Fibroblast of lung (primary cell): ENCODE measurements around the gene LDLRAD4.
"Not testable (repeated sequence)": the region's sequence is repeated elsewhere in the genome, so short reads cannot be mapped to it uniquely, and the experiment has no call there.

ENCODE experiments used
- EZH2 ChIP-seq: IDR thresholded peaks from 2 replicates; pipeline ENCODE4 v1.5.1; 2012; ENCODE audit warnings: low read length, control low read depth, mild to moderate bottlenecking; ENCODE audit errors: missing control alignments
- TF ChIP-seq, protein P1 (sequence below), 2 donors: IDR thresholded peaks in 1 of 2; conservative IDR thresholded peaks in 1 of 2; 1 replicate in 1 of 2; 2 replicates in 1 of 2; pipeline ENCODE4 v1.5.1; 2011 to 2012; ENCODE audit warnings: low read length in 2 of 2, control low read depth in 1 of 2, inconsistent platforms in 1 of 2, low read depth in 1 of 2, mild to moderate bottlenecking in 1 of 2

- TF ChIP-seq, protein P1, sequence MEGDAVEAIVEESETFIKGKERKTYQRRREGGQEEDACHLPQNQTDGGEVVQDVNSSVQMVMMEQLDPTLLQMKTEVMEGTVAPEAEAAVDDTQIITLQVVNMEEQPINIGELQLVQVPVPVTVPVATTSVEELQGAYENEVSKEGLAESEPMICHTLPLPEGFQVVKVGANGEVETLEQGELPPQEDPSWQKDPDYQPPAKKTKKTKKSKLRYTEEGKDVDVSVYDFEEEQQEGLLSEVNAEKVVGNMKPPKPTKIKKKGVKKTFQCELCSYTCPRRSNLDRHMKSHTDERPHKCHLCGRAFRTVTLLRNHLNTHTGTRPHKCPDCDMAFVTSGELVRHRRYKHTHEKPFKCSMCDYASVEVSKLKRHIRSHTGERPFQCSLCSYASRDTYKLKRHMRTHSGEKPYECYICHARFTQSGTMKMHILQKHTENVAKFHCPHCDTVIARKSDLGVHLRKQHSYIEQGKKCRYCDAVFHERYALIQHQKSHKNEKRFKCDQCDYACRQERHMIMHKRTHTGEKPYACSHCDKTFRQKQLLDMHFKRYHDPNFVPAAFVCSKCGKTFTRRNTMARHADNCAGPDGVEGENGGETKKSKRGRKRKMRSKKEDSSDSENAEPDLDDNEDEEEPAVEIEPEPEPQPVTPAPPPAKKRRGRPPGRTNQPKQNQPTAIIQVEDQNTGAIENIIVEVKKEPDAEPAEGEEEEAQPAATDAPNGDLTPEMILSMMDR (conservative IDR thresholded peaks at IDR 0.05 in 1 of 2, IDR thresholded peaks at IDR 0.05 in 1 of 2; ENCODE audit: low read depth in 1 of 2, low read length in 2 of 2): not testable (repeated sequence)
- not testable (repeated sequence) for TF ChIP-seq EZH2
Measured at GRCh38 chr18:13262358-13262680, 43.8 kb downstream of the LDLRAD4 start.
